GM19438 (cell line): ENCODE measurements around the gene MAP7D3.
A peak's percentile ranks its signal among the peaks of the same experiment; 100 is the strongest.
"Not testable (repeated sequence)": the region's sequence is repeated elsewhere in the genome, so short reads cannot be mapped to it uniquely, and the experiment has no call there.

Source experiments
- ATAC-seq: cut with Tn5 transposase; IDR thresholded peaks from one replicate; pipeline ENCODE4 v1.9.1; 2021; ENCODE audit warnings: low read depth; ENCODE audit not compliant: unreplicated experiment

The MAP7D3 gene

GRCh38 chrX:136256026-136256425 lies 4.8 kb upstream of the MAP7D3 start:
- ATAC-seq: no peak

GRCh38 chrX:136255541-136255940 lies 4.3 kb upstream of the MAP7D3 start:
- no peak for ATAC-seq

GRCh38 chrX:136250191-136251040 lies 784 bp downstream of the MAP7D3 start:
- ATAC-seq: peak; percentile 45

- ATAC-seq: no peak
Observed at GRCh38 chrX:136246201-136246600, 5.0 kb downstream of the MAP7D3 start.

GRCh38 chrX:136237849-136238248 lies 13.4 kb downstream of the MAP7D3 start:
- not testable (repeated sequence) for ATAC-seq

GRCh38 chrX:136237074-136237473 lies 14.1 kb downstream of the MAP7D3 start:
- ATAC-seq: no peak

GRCh38 chrX:136228839-136229207 lies 22.4 kb downstream of the MAP7D3 start:
- ATAC-seq: peak; percentile 55

- ATAC-seq: peak; percentile 24
Observed at GRCh38 chrX:136227948-136228838, 23.0 kb downstream of the MAP7D3 start.

- no peak for ATAC-seq
Observed at GRCh38 chrX:136227074-136227473, 24.1 kb downstream of the MAP7D3 start.

- no peak for ATAC-seq
Observed at GRCh38 chrX:136221851-136222513, 29.2 kb downstream of the MAP7D3 start.

GRCh38 chrX:136220951-136221350 lies 30.2 kb downstream of the MAP7D3 start:
- no peak for ATAC-seq

GRCh38 chrX:136220540-136220939 lies 30.7 kb downstream of the MAP7D3 start:
- no peak for ATAC-seq

GRCh38 chrX:136219893-136220292 lies 31.3 kb downstream of the MAP7D3 start:
- no peak for ATAC-seq

GRCh38 chrX:136215559-136215958 lies 35.6 kb downstream of the MAP7D3 start:
- no peak for ATAC-seq

- no peak for ATAC-seq
Observed at GRCh38 chrX:136214551-136214950, 36.6 kb downstream of the MAP7D3 start.

- ATAC-seq: no peak
Observed at GRCh38 chrX:136212557-136213111, 38.6 kb downstream of the MAP7D3 start.

GRCh38 chrX:136211766-136212556 lies 39.2 kb downstream of the MAP7D3 start:
- ATAC-seq: no peak

GRCh38 chrX:136210806-136211205 lies 40.4 kb downstream of the MAP7D3 start:
- ATAC-seq: no peak

GRCh38 chrX:136210243-136210642 lies 41.0 kb downstream of the MAP7D3 start:
- ATAC-seq: peak; percentile 66

GRCh38 chrX:136209751-136210150 lies 41.4 kb downstream of the MAP7D3 start:
- no peak for ATAC-seq
